Suprapubic skin (tissue), 4 donors: ENCODE measurements around the gene GSTM1. TPM values are rescaled to one million over a fixed set of nuclear protein-coding genes. Genes with fewer than 3 reads are reported as not detected.

Source experiments
- DNase-seq, 2 donors: peaks; one replicate each; pipeline ENCODE4 v3.0.0-alpha.2; 2019; ENCODE audit warnings: low spot score in 2 of 2
- H3K27ac ChIP-seq: fragments of 200-600 bp; sonication (generic); one replicate; pipeline ENCODE4 v1.5.1; 2019
- H3K27me3 ChIP-seq: fragments of 200-600 bp; sonication (generic); one replicate; pipeline ENCODE4 v1.5.1; 2019
- H3K36me3 ChIP-seq: fragments of 200-600 bp; sonication (generic); one replicate; pipeline ENCODE4 v1.5.1; 2019
- H3K4me1 ChIP-seq: fragments of 200-600 bp; sonication (generic); one replicate; pipeline ENCODE4 v1.5.1; 2019
- H3K4me3 ChIP-seq: fragments of 200-600 bp; sonication (generic); one replicate; pipeline ENCODE4 v1.5.1; 2019; ENCODE audit warnings: mild to moderate bottlenecking
- H3K9me3 ChIP-seq: fragments of 200-600 bp; sonication (generic); one replicate; pipeline ENCODE4 v1.5.1; 2019
- EP300 ChIP-seq: sonication (generic); formaldehyde crosslinking; IDR thresholded peaks from one replicate; pipeline ENCODE4 v1.6.1; 2017; ENCODE audit warnings: antibody characterized with exemption
- POLR2A ChIP-seq, 2 donors: fragments of 450-650 bp; IDR thresholded peaks; one replicate each; pipeline ENCODE4 v1.6.1; 2017; ENCODE audit warnings: antibody characterized with exemption in 2 of 2, mild to moderate bottlenecking in 2 of 2, moderate library complexity in 2 of 2
- POLR2AphosphoS5 ChIP-seq, 3 donors: sonication (generic); formaldehyde crosslinking; IDR thresholded peaks; one replicate each; pipeline ENCODE4 v1.6.1; 2017; ENCODE audit warnings: antibody characterized with exemption in 3 of 3
- WGBS: methylation state at CpG from one replicate; pipeline ENCODE4 v1.1.5; 2018; 5-methylcytosine and 5-hydroxymethylcytosine counted together
- total RNA-seq, 4 donors: library from RNA; depleted of rRNA; stranded (reverse); fragments of >200 nt; gene quantifications; one replicate each; pipeline ENCODE4 v1.1.0, GENCODE V29; 2016
- TF ChIP-seq, protein P1 (sequence below), 2 donors: fragments of 200-600 bp in 1 of 2; fragments of 450-650 bp in 1 of 2; sonication (generic) in 1 of 2; IDR thresholded peaks; one replicate each; pipeline ENCODE4 v1.5.1; 2016 to 2019; ENCODE audit warnings: antibody characterized with exemption in 2 of 2, mild to moderate bottlenecking in 1 of 2, moderate library complexity in 1 of 2

Gene GSTM1
- total RNA-seq, 4 donors from 2014 or later: 48.2 TPM; not detected in 3

DNA sequence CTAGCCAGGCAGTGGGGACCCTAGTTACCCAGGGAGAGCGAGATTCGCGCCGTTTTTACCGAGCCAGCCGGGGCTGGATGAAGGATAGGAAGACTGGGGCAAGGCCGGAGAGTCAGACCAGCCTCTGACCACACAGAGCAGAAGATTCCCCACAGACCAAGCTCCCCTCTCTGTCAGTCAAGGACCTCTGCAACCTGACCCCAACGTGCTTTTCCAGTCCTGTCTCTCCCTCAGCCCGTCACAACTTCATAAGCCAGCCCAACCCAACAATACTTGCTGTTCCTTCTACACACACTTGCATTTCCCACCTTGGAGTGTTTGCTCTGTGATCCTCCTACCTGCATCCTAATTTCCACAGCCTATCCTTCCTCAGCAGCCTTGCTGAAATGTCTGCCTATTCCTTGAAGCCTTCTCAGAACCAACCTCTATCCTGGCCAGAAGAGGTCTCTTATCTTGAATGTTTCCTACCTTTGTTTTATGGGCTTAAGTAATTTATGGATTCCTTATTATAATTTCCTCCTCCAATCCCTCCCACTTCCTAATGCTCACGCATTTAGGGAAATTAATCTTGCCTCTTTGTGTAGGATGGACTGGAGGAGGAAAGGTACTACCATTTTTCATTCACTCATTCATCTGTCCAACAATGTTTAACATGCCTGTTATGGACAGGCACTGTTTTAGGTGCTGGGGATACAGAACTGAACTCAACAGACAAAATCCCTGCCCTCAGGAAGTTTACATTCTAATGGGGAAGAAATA, 53.2 kb downstream of the GSTM1 start, which contains the start of gene GSTM3:
Gene GSTM3, minus strand, starts transcription at position 424 of the 759 bp plus-strand sequence. CDS start 751 bp downstream, outside the sequence.
- TF ChIP-seq, protein P1, sequence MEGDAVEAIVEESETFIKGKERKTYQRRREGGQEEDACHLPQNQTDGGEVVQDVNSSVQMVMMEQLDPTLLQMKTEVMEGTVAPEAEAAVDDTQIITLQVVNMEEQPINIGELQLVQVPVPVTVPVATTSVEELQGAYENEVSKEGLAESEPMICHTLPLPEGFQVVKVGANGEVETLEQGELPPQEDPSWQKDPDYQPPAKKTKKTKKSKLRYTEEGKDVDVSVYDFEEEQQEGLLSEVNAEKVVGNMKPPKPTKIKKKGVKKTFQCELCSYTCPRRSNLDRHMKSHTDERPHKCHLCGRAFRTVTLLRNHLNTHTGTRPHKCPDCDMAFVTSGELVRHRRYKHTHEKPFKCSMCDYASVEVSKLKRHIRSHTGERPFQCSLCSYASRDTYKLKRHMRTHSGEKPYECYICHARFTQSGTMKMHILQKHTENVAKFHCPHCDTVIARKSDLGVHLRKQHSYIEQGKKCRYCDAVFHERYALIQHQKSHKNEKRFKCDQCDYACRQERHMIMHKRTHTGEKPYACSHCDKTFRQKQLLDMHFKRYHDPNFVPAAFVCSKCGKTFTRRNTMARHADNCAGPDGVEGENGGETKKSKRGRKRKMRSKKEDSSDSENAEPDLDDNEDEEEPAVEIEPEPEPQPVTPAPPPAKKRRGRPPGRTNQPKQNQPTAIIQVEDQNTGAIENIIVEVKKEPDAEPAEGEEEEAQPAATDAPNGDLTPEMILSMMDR (IDR thresholded peaks at IDR 0.05): no peak
- TF ChIP-seq EP300 (no peak), POLR2A (IDR thresholded peaks at IDR 0.05) (no peak), POLR2AphosphoS5 (IDR thresholded peaks at IDR 0.05) (no peak)
- Histone ChIP-seq H3K27me3 (no peaks in the 10 kb centered on the region), H3K9me3 (no peaks in the 10 kb centered on the region), H3K36me3 (peaks cover 15% of the 10 kb centered on the region), H3K27ac (peak within 1 kb of the TSS; percentile 66), H3K4me1 (peaks cover 23% of the 10 kb centered on the region), H3K4me3 (peak within 1 kb of the TSS; percentile 82)
- 2% methylated on average over 9 of the region's 10 CpGs for WGBS
- DNase-seq: no peak

Other genes with a start within 250 kb of the GSTM1 start
- 1 to 10 TPM in 1 of 4 donors, under 1 TPM in 2, not detected in 1; 0.23 to 2.1 (median 0.34) TPM for gene SYPL2, start 221.3 kb upstream of the GSTM1 start, total RNA-seq
- gene ATXN7L2, start 203.9 kb upstream of the GSTM1 start, total RNA-seq: 1 to 10 TPM; 5.1 to 8.4 (median 7.2) TPM
- 10 to 100 TPM; 12.3 to 27.4 (median 24.7) TPM for gene CYB561D1, start 193.7 kb upstream of the GSTM1 start, total RNA-seq
- 1 to 10 TPM; 2.1 to 8.5 (median 4.7) TPM for gene AMIGO1, start 178.1 kb upstream of the GSTM1 start, total RNA-seq
- 1 to 10 TPM in 1 of 4 donors, under 1 TPM in 1, not detected in 2; 0.19 to 1.4 TPM for gene GPR61, start 147.9 kb upstream of the GSTM1 start, total RNA-seq
- gene GNAI3, start 139.2 kb upstream of the GSTM1 start, total RNA-seq: 10 to 100 TPM in 2 of 4 donors, 1 to 10 TPM in 2; 6.7 to 11.1 (median 9.5) TPM
- gene GNAT2, start 68.2 kb upstream of the GSTM1 start, total RNA-seq: not detected
- gene AMPD2, start 68.0 kb upstream of the GSTM1 start, total RNA-seq: 10 to 100 TPM; 48.4 to 69.1 (median 58.1) TPM
- 10 to 100 TPM; 18.7 to 41.1 (median 32.3) TPM for gene GSTM4, start 31.7 kb upstream of the GSTM1 start, total RNA-seq
- gene GSTM2, start 19.8 kb upstream of the GSTM1 start, total RNA-seq: 100 to 1,000 TPM; 103 to 366 (median 186) TPM
- 1 to 10 TPM in 2 of 4 donors, under 1 TPM in 1, not detected in 1; 0.38 to 2.6 (median 1.4) TPM for gene GSTM5, start 24.4 kb downstream of the GSTM1 start, total RNA-seq
- 100 to 1,000 TPM in 2 of 4 donors, 10 to 100 TPM in 2; 65.9 to 288 (median 114) TPM for gene GSTM3, start 53.2 kb downstream of the GSTM1 start, total RNA-seq
- not detected for gene EPS8L3, start 76.1 kb downstream of the GSTM1 start, total RNA-seq
- gene CSF1, start 223.0 kb downstream of the GSTM1 start, total RNA-seq: 10 to 100 TPM; 12.6 to 39.1 (median 17.5) TPM